Measurements from ENCODE around the gene MCRIP1. TPM values are rescaled to one million over a fixed set of nuclear protein-coding genes. Genes with fewer than 3 reads are reported as not detected.
A peak's percentile ranks its signal among the peaks of the same experiment; 100 is the strongest.

MCRIP1 gene
- total and polyA plus RNA-seq, 2 of the 13 experiments (the other 11 are each of a cell fraction or from before 2014, with no cell fraction given) = 79.7 to 84.9 TPM

GRCh38 chr17:81869221-81870130 lies 36.4 kb upstream of the MCRIP1 start (continued):
- TF ChIP-seq AFF4 (CRISPR knock-in tag; IDR thresholded peaks at IDR 0.05) (0 out of 2 replicates have a peak, but pooled peaks have one; percentile 33), ZNF143 (CRISPR knock-in tag; IDR thresholded peaks at IDR 0.05) (peak; percentile 39; the same call in 1 of the 2 replicates), RAD51 (IDR thresholded peaks at IDR 0.05; ENCODE audit: borderline replicate concordance) (no peak), RFX1 (IDR thresholded peaks at IDR 0.05) (no peak), ZNF720 (CRISPR knock-in tag; IDR thresholded peaks at IDR 0.05) (no peak), PITX1 (CRISPR knock-in tag; IDR thresholded peaks at IDR 0.05) (0 out of 2 replicates have a peak, but pooled peaks have one; percentile 14), ZMAT5 (CRISPR knock-in tag; IDR thresholded peaks at IDR 0.05; ENCODE audit: borderline replicate concordance, low read depth) (no peak), KLF16 (CRISPR knock-in tag; IDR thresholded peaks at IDR 0.05) (no peak; a peak in 2 of 4 replicates), CCDC6 (CRISPR knock-in tag; IDR thresholded peaks at IDR 0.05) (no peak; the same call in 1 of the 2 replicates), PPARG (CRISPR knock-in tag; conservative IDR thresholded peaks at IDR 0.05) (no peak), SCMH1 (CRISPR knock-in tag; IDR thresholded peaks at IDR 0.05; ENCODE audit: borderline replicate concordance) (no peak), ZNF180 (CRISPR knock-in tag; IDR thresholded peaks at IDR 0.05; ENCODE audit: borderline replicate concordance, low read depth) (no peak), MAFG (CRISPR knock-in tag; IDR thresholded peaks at IDR 0.05) (no peak), ZNF230 (CRISPR knock-in tag; IDR thresholded peaks at IDR 0.05) (peak; percentile 53; the same call in 1 of the 2 replicates), ZNF18 (CRISPR knock-in tag; IDR thresholded peaks at IDR 0.05; ENCODE audit: insufficient replicate concordance) (no peak), ZNF3 (CRISPR knock-in tag; IDR thresholded peaks at IDR 0.05) (no peak), NR2F6 (IDR thresholded peaks at IDR 0.05) (no peak), NR2F6 (CRISPR knock-in tag; IDR thresholded peaks at IDR 0.05) (no peak; the same call in 1 of the 2 replicates), NR2F2 (IDR thresholded peaks at IDR 0.05; ENCODE audit: borderline replicate concordance, low read depth) (peak; percentile 34; the same call in 1 of the 2 replicates), KDM4B (CRISPR knock-in tag; IDR thresholded peaks at IDR 0.05) (no peak), RBM39 (IDR thresholded peaks at IDR 0.05; ENCODE audit: low read depth, low read length, poor library complexity, severe bottlenecking) (no peak), MXD3 (CRISPR knock-in tag; IDR thresholded peaks at IDR 0.05) (0 out of 2 replicates have a peak, but pooled peaks have one; percentile 55), PHF20 (CRISPR knock-in tag; IDR thresholded peaks at IDR 0.05) (no peak), SNRNP70 (IDR thresholded peaks at IDR 0.05; ENCODE audit: low read depth, low read length) (no peak)
